Bronchial epithelial cell (primary cell): ENCODE results near the gene MNS1. TPM values are rescaled to one million over a fixed set of nuclear protein-coding genes. Genes with fewer than 3 reads are reported as not detected.

Experiments used
- DNase-seq: peaks from one replicate; pipeline ENCODE4 v3.0.0-alpha.2; 2010; ENCODE audit warnings: low read depth
- FAIRE-seq: peaks from 2 replicates; lab custom pipeline; 2011; peaks lifted over from hg19 to GRCh38; lab: Jason Lieb, UNC
- H3K27me3 ChIP-seq: 2 replicates; pipeline ENCODE4 v1.5.1; 2011; ENCODE audit warnings: low read length; ENCODE audit not compliant: control insufficient read depth, insufficient read depth
- H3K36me3 ChIP-seq: 2 replicates; pipeline ENCODE4 v1.5.1; 2011; ENCODE audit warnings: low read length; ENCODE audit not compliant: control insufficient read depth, insufficient read depth
- H3K4me3 ChIP-seq: 2 replicates; pipeline ENCODE4 v1.5.1; 2011; ENCODE audit warnings: mild to moderate bottlenecking, low read depth, low read length, control low read depth
- CTCF ChIP-seq: IDR thresholded peaks from 2 replicates; pipeline ENCODE4 v1.5.1; 2011; ENCODE audit warnings: mild to moderate bottlenecking, moderate library complexity, low read length, control low read depth, inconsistent platforms; ENCODE audit not compliant: insufficient read depth, severe bottlenecking
- total RNA-seq: library from RNA; depleted of rRNA; stranded (reverse); fragments of >200 nt; gene quantifications from 2 replicates; pipeline ENCODE4 v1.2.1, GENCODE V29; 2014

The MNS1 gene
- total RNA-seq, 1 donor from 2014 or later: not detected

GRCh38 chr15:56385908-56386307 lies 79.0 kb downstream of the MNS1 start:
- TF ChIP-seq CTCF: no peak
- H3K4me3 ChIP-seq: no peak overlapping the region
- DNase-seq: no peak
- no peaks in the 10 kb centered on the region for H3K27me3 ChIP-seq
- no peak for FAIRE-seq
- H3K36me3 ChIP-seq: no peaks in the 10 kb centered on the region

- no peak for TF ChIP-seq CTCF
- Histone ChIP-seq H3K4me3 (no peak overlapping the region), H3K36me3 (no peaks in the 10 kb centered on the region), H3K27me3 (no peaks in the 10 kb centered on the region)
- DNase-seq: peak; percentile 38
- FAIRE-seq: no peak
Observed at GRCh38 chr15:56383010-56383409, 81.9 kb downstream of the MNS1 start.

Other genes with a start within 250 kb of the MNS1 start
- 3.1 and 3.2 TPM in 2 replicates for gene RFX7, start 221.3 kb downstream of the MNS1 start, total RNA-seq
- 2.6 and 3.6 TPM in 2 replicates for gene TEX9, start 99.7 kb downstream of the MNS1 start, total RNA-seq